Activated T-cell treated with anti-CD3 and anti-CD28 coated beads, Interleukin-2, amount 50 U/mL, for 24 hours (primary cell): ENCODE data around the gene NYNRIN.

ENCODE experiments used
- DNase-seq: peaks from one replicate; pipeline ENCODE4 v3.0.0-alpha.2; 2020
- H3K27ac Mint-ChIP-seq: 2 replicates; pipeline ENCODE4 v1.8.0; 2020; ENCODE audit warnings: mild to moderate bottlenecking, mixed read lengths
- H3K27me3 Mint-ChIP-seq: 2 replicates; pipeline ENCODE4 v1.8.0; 2020; ENCODE audit warnings: mixed read lengths
- H3K36me3 Mint-ChIP-seq: 2 replicates; pipeline ENCODE4 v1.8.0; 2020; ENCODE audit warnings: low read depth, mixed read lengths
- H3K4me1 Mint-ChIP-seq: 2 replicates; pipeline ENCODE4 v1.8.0; 2020; ENCODE audit warnings: low read depth, mixed read lengths
- H3K4me3 Mint-ChIP-seq: 2 replicates; pipeline ENCODE4 v1.8.0; 2020; ENCODE audit warnings: mild to moderate bottlenecking, moderate library complexity, mixed read lengths
- H3K9me3 Mint-ChIP-seq: 2 replicates; pipeline ENCODE4 v1.8.0; 2020; ENCODE audit warnings: mixed read lengths

The NYNRIN gene

GRCh38 chr14:24426912-24427536 lies 28.2 kb downstream of the NYNRIN start:
- Mint-ChIP-seq H3K27me3 (no peaks in the 10 kb centered on the region), H3K4me1 (peaks cover 44% of the 10 kb centered on the region), H3K27ac (no peak overlapping the region), H3K36me3 (peaks cover 20% of the 10 kb centered on the region), H3K9me3 (no peaks in the 10 kb centered on the region), H3K4me3 (no peak overlapping the region)
- no peak for DNase-seq

DNA sequence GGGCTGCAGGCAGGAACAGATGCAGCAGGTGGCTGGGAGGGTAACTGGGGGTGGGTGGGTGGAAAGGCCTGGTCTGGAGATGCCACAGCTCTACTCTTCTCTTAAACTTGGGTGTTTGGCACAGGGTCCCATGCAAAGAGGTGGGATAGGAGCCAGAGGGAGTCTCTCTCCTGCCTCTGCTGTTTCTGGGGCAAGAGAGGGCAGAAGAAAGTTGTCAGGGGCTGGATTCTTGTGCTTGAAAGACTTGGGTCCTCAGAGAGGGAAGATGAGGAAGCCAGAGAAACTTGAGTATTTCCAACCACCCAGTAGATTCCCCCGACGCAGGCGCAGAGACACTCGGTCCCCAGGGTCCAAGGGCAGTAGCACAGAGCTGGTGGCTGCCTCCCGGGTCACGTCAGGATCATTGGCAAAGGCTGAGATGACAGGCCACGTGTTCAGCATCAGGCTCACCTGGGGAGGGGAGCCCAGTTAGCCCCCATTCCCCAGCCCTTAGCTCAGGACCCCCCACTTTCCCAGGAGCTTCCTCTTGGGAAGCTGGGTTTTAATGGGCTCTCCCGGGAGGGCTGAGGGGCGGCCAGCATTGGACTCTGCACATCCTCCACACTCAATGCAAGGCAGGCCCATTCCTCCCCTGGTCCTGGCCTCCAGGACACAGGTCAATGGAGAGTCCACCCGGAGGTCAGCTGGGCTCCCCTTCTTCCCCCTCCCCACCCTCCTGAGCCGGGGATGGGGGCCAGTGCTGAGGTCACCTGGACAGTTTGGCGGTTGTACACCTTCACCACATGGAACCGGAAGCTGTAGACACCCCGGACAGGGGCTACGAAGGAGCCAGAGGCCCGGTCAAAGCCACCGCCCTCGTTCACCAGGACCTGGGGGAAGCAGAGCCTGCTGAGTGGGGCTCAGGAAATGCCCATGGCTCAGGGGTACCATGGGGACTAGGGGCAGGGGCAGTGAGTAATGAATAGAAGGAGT lies 29.0 kb downstream of the NYNRIN start:
- Mint-ChIP-seq H3K27ac (no peak overlapping the region), H3K4me3 (no peak overlapping the region), H3K36me3 (peaks cover 25% of the 10 kb centered on the region), H3K9me3 (no peaks in the 10 kb centered on the region), H3K27me3 (no peaks in the 10 kb centered on the region), H3K4me1 (peaks cover 47% of the 10 kb centered on the region)
- no peak for DNase-seq

GRCh38 chr14:24428628-24429394 lies 30.0 kb downstream of the NYNRIN start:
- peak overlapping the region; percentile 98 for H3K27ac Mint-ChIP-seq
- H3K36me3 Mint-ChIP-seq, result peaks cover 35% of the 10 kb centered on the region
- H3K4me3 Mint-ChIP-seq, result peak overlapping the region; percentile 88
- peaks cover 52% of the 10 kb centered on the region for H3K4me1 Mint-ChIP-seq
- H3K27me3 Mint-ChIP-seq, result no peaks in the 10 kb centered on the region
- H3K9me3 Mint-ChIP-seq, result no peaks in the 10 kb centered on the region
- DNase-seq, result no peak

DNA sequence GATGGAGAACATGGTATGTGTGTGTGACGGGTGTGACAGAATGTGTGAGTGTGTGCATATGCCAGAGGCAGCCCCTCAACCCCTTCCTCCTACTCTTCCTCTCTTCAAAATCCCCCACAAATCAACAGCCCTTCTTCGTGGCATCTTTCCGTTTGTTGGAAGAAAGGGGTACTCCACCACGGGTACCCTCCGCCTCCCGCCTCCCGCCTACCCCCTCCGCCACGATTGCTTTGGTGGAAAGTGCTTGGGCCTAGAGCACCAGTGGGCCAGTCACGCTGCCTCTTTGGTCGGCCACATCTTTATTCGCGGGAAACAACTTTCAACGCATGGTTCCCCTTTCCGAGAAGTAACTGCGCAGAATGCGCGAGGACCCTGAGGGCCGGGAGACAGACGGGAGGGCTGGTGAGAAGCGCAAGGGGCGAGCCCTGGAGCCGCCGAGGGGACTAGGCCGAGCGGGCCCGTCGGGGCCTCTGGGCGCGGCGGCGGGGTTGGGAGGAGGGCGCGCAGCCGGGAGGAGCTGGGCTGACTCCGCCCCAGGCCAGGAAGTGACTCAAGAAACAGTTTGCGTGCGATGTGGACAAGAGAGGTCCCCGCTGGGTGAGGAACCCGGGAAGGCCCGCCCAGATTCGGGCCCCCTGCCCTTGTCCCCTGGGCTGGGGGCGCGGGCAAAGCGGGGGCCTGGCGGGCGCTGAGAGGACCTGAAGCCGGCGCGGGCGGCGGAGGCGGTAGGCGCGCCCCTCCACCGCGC lies 30.8 kb downstream of the NYNRIN start, which contains the start of the genes CBLN3 and KHNYN:
Gene CBLN3, minus strand, starts transcription at position 274 of the 748 bp plus-strand sequence. CDS start 614 bp downstream, outside the sequence.
Gene KHNYN, plus strand, starts transcription at position 560 of the 748 bp plus-strand sequence. CDS start 777 bp downstream, outside the sequence.
- H3K4me3 Mint-ChIP-seq, result peak within 1 kb of the TSS; percentile 91
- peak within 1 kb of the TSS; percentile 98 for H3K27ac Mint-ChIP-seq
- H3K9me3 Mint-ChIP-seq, result no peaks in the 10 kb centered on the region
- peaks cover 42% of the 10 kb centered on the region for H3K36me3 Mint-ChIP-seq
- H3K27me3 Mint-ChIP-seq, result no peaks in the 10 kb centered on the region
- DNase-seq, result peak; percentile 92
- H3K4me1 Mint-ChIP-seq, result peaks cover 52% of the 10 kb centered on the region

DNA sequence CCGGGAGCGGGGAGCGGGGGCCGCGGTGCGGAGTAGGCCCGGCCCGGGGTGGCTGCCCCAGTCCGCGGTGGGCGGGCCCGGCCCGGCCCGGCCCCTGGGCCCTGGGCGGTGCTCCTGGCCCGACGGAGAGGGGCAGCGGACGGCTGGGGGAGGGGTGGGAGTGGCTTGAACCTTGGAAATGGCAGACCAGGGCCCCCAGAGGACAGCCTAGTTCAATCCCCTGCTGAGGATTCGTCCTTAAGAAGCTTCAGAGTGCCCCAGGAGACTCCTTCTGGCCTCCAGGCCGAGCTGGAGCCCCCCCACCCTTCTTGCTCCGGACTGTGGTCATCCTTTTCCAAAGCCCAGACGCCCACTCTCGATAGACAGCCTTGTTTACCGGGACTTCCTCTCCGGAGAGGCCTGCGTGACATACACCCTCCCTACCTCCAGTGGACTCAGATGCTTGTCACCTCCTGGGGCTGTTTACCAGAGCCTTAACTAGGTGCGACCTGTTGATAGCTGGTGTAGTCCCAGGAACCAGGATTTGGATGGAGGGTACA lies 31.4 kb downstream of the NYNRIN start:
- Mint-ChIP-seq H3K27me3 (no peaks in the 10 kb centered on the region), H3K4me3 (peak overlapping the region; percentile 91), H3K9me3 (no peaks in the 10 kb centered on the region), H3K4me1 (peaks cover 50% of the 10 kb centered on the region), H3K27ac (peak overlapping the region; percentile 97), H3K36me3 (peaks cover 48% of the 10 kb centered on the region)
- no peak for DNase-seq

- no peaks in the 10 kb centered on the region for H3K9me3 Mint-ChIP-seq
- peaks cover 44% of the 10 kb centered on the region for H3K4me1 Mint-ChIP-seq
- peak overlapping the region; percentile 91 for H3K4me3 Mint-ChIP-seq
- peaks cover 54% of the 10 kb centered on the region for H3K36me3 Mint-ChIP-seq
- no peaks in the 10 kb centered on the region for H3K27me3 Mint-ChIP-seq
- DNase-seq, result peak; percentile 71
- H3K27ac Mint-ChIP-seq, result peak overlapping the region; percentile 97
Observed at GRCh38 chr14:24430682-24431568, 32.1 kb downstream of the NYNRIN start.

DNA sequence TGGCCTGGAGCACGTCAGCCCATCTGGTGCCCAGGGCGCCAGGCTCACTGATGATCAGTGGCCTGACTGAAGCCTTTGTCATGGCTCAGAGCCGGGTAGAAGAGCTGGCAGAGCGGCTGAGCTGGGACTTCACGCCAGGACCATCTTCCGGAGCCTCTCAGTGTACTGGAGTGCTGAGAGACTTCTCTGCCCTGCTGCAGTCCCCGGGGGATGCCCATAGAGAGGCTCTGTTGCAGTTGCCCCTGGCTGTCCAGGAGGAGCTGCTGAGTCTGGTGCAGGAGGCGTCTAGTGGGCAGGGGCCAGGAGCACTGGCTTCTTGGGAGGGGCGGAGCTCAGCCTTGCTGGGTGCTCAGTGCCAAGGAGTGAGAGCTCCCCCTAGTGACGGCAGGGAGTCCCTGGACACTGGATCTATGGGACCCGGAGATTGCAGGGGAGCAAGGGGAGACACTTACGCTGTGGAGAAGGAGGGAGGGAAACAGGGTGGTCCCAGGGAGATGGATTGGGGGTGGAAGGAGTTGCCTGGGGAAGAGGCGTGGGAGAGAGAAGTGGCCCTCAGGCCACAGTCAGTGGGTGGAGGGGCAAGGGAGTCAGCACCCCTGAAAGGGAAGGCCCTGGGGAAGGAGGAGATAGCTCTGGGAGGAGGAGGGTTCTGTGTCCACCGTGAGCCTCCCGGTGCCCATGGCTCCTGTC lies 32.9 kb downstream of the NYNRIN start:
- H3K36me3 Mint-ChIP-seq, result peaks cover 62% of the 10 kb centered on the region
- peaks cover 41% of the 10 kb centered on the region for H3K4me1 Mint-ChIP-seq
- H3K27ac Mint-ChIP-seq, result peak overlapping the region; percentile 97
- DNase-seq, result peak; percentile 89
- no peaks in the 10 kb centered on the region for H3K27me3 Mint-ChIP-seq
- H3K9me3 Mint-ChIP-seq, result no peaks in the 10 kb centered on the region
- H3K4me3 Mint-ChIP-seq, result peak overlapping the region; percentile 91

DNA sequence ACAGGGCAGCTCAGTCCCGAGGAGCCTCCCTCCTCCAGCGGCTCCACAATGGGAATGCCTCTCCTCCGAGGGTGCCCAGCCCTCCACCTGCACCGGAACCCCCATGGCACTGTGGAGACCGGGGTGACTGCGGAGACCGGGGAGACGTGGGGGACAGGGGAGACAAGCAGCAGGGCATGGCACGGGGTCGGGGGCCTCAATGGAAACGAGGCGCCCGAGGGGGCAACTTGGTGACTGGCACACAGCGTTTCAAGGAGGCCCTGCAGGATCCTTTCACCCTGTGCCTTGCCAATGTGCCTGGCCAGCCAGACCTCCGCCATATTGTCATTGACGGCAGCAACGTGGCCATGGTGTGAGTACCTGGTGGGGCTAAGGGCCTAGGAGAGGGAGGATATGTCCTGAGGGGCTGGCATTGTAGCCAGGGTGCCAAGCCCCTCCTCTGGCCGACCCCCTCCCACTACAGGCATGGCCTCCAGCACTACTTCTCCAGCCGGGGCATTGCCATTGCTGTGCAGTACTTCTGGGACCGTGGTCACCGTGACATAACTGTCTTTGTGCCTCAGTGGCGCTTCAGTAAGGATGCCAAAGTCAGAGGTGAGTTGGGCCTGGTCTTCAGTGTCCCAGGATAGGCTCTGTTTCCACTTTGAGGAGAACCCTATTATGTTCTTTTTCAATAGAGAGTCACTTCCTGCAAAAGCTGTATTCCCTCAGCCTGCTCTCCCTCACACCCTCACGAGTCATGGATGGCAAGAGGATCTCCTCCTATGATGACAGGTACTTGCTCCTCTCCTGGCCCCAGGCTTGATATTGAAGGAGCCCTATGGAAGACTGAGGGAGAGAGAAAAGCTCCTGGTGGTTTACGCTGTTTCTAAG lies 33.7 kb downstream of the NYNRIN start:
- peak overlapping the region; percentile 97 for H3K27ac Mint-ChIP-seq
- no peaks in the 10 kb centered on the region for H3K27me3 Mint-ChIP-seq
- peaks cover 70% of the 10 kb centered on the region for H3K36me3 Mint-ChIP-seq
- no peaks in the 10 kb centered on the region for H3K9me3 Mint-ChIP-seq
- H3K4me3 Mint-ChIP-seq, result peak overlapping the region; percentile 91
- DNase-seq, result no peak
- peaks cover 43% of the 10 kb centered on the region for H3K4me1 Mint-ChIP-seq

- Mint-ChIP-seq H3K27me3 (no peaks in the 10 kb centered on the region), H3K27ac (no peak overlapping the region), H3K36me3 (peaks cover 85% of the 10 kb centered on the region)
Observed at GRCh38 chr14:24434036-24434435, 35.2 kb downstream of the NYNRIN start.

DNA sequence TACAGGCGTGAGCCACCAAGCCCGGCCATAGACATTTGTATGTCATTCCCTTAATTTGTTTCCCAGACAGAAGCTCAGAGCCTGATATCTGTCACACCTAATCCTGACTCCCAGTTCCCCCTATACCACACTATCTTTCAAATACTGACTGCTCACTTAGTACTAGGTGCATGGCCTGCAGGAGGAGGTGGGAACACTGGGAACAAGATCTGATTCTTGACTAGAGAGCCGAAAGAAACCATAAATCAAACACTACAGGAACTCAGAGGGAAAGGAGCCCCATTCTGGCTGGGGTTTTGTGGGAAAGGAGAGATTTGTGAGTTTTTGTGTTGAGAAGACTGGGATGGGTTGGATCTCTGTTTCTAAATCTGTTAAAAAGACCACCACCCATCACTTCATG lies 35.9 kb downstream of the NYNRIN start:
- H3K9me3 Mint-ChIP-seq, result no peaks in the 10 kb centered on the region
- H3K4me1 Mint-ChIP-seq, result peaks cover 53% of the 10 kb centered on the region
- peak overlapping the region; percentile 4 for H3K27ac Mint-ChIP-seq
- no peak for DNase-seq
- H3K27me3 Mint-ChIP-seq, result no peaks in the 10 kb centered on the region
- no peak overlapping the region for H3K4me3 Mint-ChIP-seq
- peaks cover 90% of the 10 kb centered on the region for H3K36me3 Mint-ChIP-seq

More at GRCh38 chr14:24434036-24434435, 35.2 kb downstream of the NYNRIN start:
- H3K4me1 Mint-ChIP-seq, result peaks cover 52% of the 10 kb centered on the region
- H3K4me3 Mint-ChIP-seq, result no peak overlapping the region
- H3K9me3 Mint-ChIP-seq, result no peaks in the 10 kb centered on the region
- no peak for DNase-seq

- Mint-ChIP-seq H3K4me1 (peaks cover 54% of the 10 kb centered on the region), H3K9me3 (no peaks in the 10 kb centered on the region), H3K36me3 (peaks cover 95% of the 10 kb centered on the region), H3K4me3 (no peak overlapping the region), H3K27me3 (no peaks in the 10 kb centered on the region), H3K27ac (peak overlapping the region; percentile 4)
- no peak for DNase-seq
Observed at GRCh38 chr14:24435192-24435810, 36.5 kb downstream of the NYNRIN start.
